Stimulated activated CD8-positive, alpha-beta memory T cell treated with anti-CD3 and anti-CD28 coated beads, Interleukin-4, amount 100 ng/mL, for 24 hours (primary cell): ENCODE measurements around the gene TLE3.
A peak's percentile ranks its signal among the peaks of the same experiment; 100 is the strongest.

ENCODE experiments used
- DNase-seq: peaks from one replicate; pipeline ENCODE4 v3.0.0-alpha.2; 2020; ENCODE audit warnings: low read depth

Gene TLE3

GRCh38 chr15:70098461-70099166, 897 bp upstream of the TLE3 start:
- DNase-seq, result no peak

- DNase-seq, result no peak
Observed at GRCh38 chr15:70098153-70098460, 390 bp upstream of the TLE3 start.

DNA sequence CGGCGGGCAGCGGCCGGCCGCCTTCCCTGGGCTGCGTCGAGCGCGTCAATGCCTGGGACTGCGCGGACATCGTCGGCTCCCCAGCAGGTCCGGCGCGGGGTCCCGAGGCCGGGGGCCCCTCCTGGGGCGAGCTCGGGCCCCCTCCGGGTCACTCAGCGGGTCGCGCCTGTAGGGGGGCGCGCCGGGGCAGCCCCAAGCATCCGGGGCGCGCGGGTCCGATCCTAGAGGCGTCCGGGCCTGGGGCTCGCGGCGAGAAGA, 725 bp downstream of the TLE3 start:
- no peak for DNase-seq

GRCh38 chr15:70096215-70097062, 1.3 kb downstream of the TLE3 start:
- peak; percentile 27 for DNase-seq

GRCh38 chr15:70095408-70096214, 2.1 kb downstream of the TLE3 start:
- DNase-seq, result peak; percentile 23

- no peak for DNase-seq
Observed at GRCh38 chr15:70094690-70095311, 2.9 kb downstream of the TLE3 start.

DNA sequence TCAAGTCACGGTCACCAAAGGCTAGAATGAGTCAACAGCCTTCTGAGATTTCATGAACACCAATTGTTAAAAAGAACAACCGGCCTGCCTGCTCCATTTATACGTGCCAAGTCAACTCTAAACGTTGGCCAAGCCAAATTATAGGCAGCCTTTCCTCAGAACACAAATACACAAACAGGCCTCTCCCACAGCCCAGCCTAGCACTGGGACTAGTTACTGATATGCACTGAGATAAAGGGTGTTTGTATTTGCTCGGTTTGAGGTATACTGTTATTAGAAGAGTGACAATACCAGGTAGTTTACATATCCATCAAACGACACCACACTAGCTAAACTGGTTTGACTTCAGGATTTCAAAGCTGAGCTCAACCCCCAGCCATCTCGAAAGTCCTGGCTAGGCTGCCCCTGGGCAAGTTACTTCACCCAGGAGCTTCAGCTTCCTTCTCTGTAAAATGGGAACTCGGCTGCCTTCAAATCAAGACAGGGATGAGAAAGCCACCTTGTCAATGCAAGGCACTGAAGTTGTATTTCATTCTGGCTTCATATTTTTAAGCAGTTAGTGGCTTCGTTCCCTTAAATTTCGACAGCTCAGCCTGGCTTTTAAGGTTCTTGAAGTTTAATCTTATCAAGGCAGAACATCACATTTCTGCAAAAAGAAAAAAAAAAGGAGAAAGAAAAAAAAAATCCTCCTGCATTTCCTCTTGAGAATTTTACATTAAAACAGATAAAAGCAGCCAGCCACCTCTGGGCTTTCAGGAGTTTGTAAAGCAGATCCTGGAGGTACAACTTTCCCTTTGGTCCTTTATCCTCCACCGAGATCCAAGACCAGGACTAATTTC, 4.0 kb downstream of the TLE3 start:
- DNase-seq, result no peak

- no peak for DNase-seq
Observed at GRCh38 chr15:70093070-70093469, 4.6 kb downstream of the TLE3 start.

DNA sequence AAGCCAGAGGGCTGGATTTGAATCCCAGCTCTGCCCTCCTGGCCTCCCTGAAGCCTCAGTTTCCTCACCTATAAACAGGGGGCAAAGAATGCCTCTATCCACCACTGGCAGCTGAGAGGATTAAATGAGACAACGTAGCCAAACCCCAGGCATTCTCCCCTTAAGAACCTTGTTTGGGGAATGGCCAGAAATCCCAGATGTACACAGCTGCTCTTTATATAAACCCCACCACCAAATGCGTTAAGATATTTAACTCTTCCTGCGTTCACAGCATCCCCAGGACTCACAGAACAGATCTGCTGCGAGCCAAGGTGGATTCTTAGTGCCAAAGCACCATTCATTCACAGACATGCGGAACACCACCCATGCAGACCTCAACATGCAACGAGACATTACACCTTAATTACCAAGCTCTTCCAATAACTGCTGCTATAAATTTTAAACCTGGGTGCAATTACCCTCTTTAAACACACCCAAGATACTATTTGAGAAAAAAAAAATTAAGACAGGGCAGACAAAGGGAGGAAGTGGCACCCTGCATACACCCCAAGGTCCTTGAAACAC, 5.2 kb downstream of the TLE3 start:
- no peak for DNase-seq

- DNase-seq, result no peak
Observed at GRCh38 chr15:70091726-70092463, 5.8 kb downstream of the TLE3 start.

DNA sequence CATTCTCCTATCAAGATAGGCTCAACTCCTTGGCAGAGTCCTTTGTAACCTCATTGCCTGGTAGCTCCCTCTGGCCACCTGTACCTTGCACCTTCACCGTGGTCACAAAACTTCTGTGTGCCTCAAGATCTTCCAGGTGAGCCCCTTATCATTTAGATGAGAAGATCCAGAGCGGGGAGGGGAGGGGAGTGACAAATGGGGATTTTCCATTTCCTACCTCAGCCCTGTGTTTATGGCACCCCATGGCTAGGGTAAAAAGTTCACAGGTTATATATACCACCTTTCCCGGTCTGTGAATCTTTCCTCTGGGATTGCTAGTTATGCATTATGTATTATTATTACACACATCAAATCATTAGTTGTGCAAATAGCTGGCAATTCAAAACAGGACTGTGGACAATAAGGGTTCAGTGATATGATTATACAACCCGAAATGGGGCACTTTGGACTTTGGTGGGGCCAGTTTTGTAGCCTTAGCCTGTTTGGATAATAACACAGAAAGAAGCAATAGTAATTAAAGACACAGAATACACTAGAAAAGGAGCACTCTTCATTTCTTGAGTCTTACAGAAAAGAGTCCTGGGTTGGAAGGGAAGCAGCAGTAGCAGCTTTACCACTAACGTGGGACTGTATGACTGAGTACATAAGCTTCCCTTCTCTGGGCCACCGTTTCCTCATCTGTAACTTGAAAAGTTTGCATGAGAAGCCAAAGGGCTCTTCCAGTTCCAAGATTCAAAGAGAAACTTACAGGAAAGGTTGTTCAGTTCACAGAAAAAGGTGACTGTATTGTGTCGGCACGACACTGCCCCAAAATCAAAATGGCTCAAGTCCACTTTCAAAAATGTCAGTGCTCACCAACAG, 7.1 kb downstream of the TLE3 start:
- DNase-seq, result no peak

DNA sequence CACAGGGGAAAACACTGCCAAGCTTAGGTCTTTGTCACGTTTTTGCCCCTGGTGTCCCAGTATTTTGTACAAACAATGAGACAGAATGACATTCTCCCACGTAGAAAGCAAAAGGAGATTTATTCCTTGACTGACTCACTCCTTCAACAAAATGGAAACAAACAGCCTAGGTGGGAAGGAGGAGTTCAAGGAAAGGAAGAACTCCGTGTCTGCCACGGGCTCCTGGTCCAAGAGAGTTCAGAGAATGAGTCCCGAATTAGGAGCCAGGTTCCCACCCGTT, 8.1 kb downstream of the TLE3 start:
- no peak for DNase-seq

GRCh38 chr15:70088887-70089691, 8.6 kb downstream of the TLE3 start:
- no peak for DNase-seq

DNA sequence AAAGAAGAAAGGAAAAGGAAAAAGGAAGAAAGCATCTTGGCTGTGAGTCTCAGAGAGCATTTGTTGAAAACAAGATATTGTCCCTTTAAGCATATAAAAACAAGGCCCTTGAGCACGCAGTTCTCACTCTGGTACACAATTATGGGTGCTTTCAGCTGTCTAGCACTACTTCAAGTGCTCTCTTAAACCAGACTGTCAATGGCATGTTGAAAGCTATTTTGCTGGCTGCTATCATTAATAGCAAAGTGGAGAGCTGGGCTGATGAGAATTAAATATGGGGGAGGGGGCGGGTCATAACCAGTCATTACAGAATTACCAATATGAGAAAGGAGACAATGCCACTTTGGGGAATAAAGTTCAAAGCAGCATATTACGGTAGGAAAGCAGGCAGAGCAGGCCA, 9.3 kb downstream of the TLE3 start:
- no peak for DNase-seq

GRCh38 chr15:70087708-70088352, 9.9 kb downstream of the TLE3 start:
- no peak for DNase-seq

DNA sequence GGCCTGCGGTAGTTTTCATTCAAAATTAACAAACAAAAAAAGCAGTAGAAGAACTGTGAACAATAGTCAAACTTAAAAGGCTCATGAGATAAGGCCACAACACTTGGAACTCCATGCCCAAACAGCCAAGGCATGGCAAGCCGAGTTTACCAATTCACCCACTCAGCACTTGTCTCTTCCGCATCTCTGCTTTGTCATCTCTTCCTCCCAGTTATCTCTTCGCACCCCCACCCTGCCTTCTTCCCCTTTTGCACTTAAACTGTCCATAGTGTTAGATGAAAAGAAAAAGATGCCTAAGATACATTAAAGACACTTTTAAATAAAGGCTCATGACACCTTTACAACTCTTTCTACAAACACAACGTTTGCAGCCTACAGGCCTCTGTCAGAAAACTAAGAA, 11.1 kb downstream of the TLE3 start:
- no peak for DNase-seq

DNA sequence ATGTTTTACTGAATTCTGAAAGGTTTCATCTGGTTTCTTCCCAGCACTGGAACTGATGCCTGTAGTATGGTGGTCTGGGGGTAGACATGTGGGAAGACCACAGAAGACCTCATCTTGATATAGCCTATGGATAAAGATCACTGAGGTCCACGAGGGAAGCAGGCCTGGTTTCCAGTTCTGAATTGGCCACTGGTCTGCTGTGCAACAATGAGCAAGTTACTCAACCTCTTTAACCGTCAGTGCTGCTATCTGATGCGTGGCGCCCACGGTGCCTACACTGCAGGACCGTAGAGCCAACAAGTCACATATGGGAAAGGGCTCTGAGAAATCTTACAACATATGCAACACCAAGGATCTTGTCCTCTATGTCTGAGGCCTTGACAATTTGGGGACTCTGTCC, 13.3 kb downstream of the TLE3 start:
- no peak for DNase-seq

GRCh38 chr15:70083946-70084345, 13.8 kb downstream of the TLE3 start:
- no peak for DNase-seq

DNA sequence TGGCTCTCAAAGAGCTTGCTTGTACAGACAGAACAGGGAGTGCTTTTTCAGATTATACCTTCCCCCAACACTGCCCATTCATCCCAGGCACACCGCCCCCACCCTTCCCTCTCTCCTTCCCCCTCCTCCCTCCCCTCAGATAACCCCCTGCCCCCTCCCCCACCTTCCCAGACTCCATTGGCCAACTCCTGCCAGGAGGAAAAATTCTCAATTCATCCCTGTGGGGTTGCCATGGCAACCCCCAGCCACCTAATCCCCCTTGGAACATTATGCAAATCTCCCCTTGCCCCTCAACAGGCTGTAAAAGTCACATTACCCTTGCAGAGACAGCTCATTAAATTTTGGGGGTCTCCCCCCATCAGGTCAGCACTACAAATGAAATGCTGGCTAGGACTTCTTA, 14.3 kb downstream of the TLE3 start:
- no peak for DNase-seq
